GM18526 (cell line): Measurements from ENCODE around the gene PDE4B.

Experiments used
- POLR2A ChIP-seq: IDR thresholded peaks from 3 replicates; pipeline ENCODE4 v1.6.1; 2011; ENCODE audit not compliant: insufficient read length; ENCODE audit errors: extremely low read depth

Gene PDE4B

GRCh38 chr1:66320231-66320630, 527.5 kb downstream of the PDE4B start:
- TF ChIP-seq POLR2A, result no peak

GRCh38 chr1:66323958-66324625, 531.4 kb downstream of the PDE4B start:
- TF ChIP-seq POLR2A, result no peak

- no peak for TF ChIP-seq POLR2A
Measured at GRCh38 chr1:66325594-66326380, 533.1 kb downstream of the PDE4B start.

- no peak for TF ChIP-seq POLR2A
Measured at GRCh38 chr1:66326867-66327266, 534.2 kb downstream of the PDE4B start.

- no peak for TF ChIP-seq POLR2A
Measured at GRCh38 chr1:66327588-66327987, 534.9 kb downstream of the PDE4B start.

- TF ChIP-seq POLR2A, result no peak
Measured at GRCh38 chr1:66328896-66329295, 536.2 kb downstream of the PDE4B start.

- TF ChIP-seq POLR2A, result no peak
Measured at GRCh38 chr1:66330722-66331141, 538.0 kb downstream of the PDE4B start.

- peak; percentile 59 for TF ChIP-seq POLR2A
Measured at GRCh38 chr1:66331658-66332547, 539.2 kb downstream of the PDE4B start.

GRCh38 chr1:66332548-66332901, 539.8 kb downstream of the PDE4B start:
- TF ChIP-seq POLR2A, result no peak

GRCh38 chr1:66333466-66334199, 540.9 kb downstream of the PDE4B start:
- no peak for TF ChIP-seq POLR2A

- TF ChIP-seq POLR2A, result peak; percentile 10
Measured at GRCh38 chr1:66334318-66334717, 541.6 kb downstream of the PDE4B start.

- peak; percentile 5 for TF ChIP-seq POLR2A
Measured at GRCh38 chr1:66335125-66335524, 542.4 kb downstream of the PDE4B start.

- TF ChIP-seq POLR2A, result peak; percentile 78
Measured at GRCh38 chr1:66335859-66336640, 543.4 kb downstream of the PDE4B start.

GRCh38 chr1:66336641-66336990, 543.9 kb downstream of the PDE4B start:
- peak; percentile 15 for TF ChIP-seq POLR2A
